Measurements from ENCODE around the gene PDZRN4. TPM values are rescaled to one million over a fixed set of nuclear protein-coding genes. Genes with fewer than 3 reads are reported as not detected.

PDZRN4 gene
- total and polyA plus RNA-seq, 2 experiments from 2014 or later: 0.90 TPM; not detected in 1

GRCh38 chr12:41511247-41511646 lies 323.1 kb downstream of the PDZRN4 start:
- no peak for ATAC-seq
- peaks cover 3% of the 10 kb centered on the region for H3K27me3 Mint-ChIP-seq (ENCODE audit: insufficient read depth, low read depth, poor library complexity)
- Histone ChIP-seq H3K4me3 (no peak overlapping the region), H4K20me1 (replicated peaks; ENCODE audit: insufficient read depth) (no peaks in the 10 kb centered on the region), H3F3A (replicated peaks; ENCODE audit: low read depth) (no peaks in the 10 kb centered on the region), H3K9me2 (ENCODE audit: insufficient read depth) (no peaks in the 10 kb centered on the region; the same call in 1 of the 2 replicates), H2AFZ (no peak overlapping the region), H3K4me1 (ENCODE audit: insufficient read depth) (peaks cover 15% of the 10 kb centered on the region; the same call in 1 of the 2 replicates), H3K79me2 (replicated peaks; ENCODE audit: insufficient read depth) (no peaks in the 10 kb centered on the region), H3K4me2 (no peak overlapping the region), H3K36me3 (ENCODE audit: insufficient read depth) (no peaks in the 10 kb centered on the region), H3K27ac (ENCODE audit: low read depth) (no peak overlapping the region), H3K27me3 (ENCODE audit: insufficient read depth) (no peaks in the 10 kb centered on the region)
- no peaks in the 10 kb centered on the region for H3K9me3 Mint-ChIP-seq
- H3K36me3 Mint-ChIP-seq (ENCODE audit: low read depth): no peaks in the 10 kb centered on the region
- H3K4me1 Mint-ChIP-seq: peaks cover 31% of the 10 kb centered on the region
- no peak overlapping the region for H3K4me3 Mint-ChIP-seq
- H3K27ac Mint-ChIP-seq: no peak overlapping the region
- DNase-seq (ENCODE audit: low spot score): no peak
- TF ChIP-seq ETS1 (IDR thresholded peaks at IDR 0.05) (no peak), CREB1 (CRISPR knock-in tag; IDR thresholded peaks at IDR 0.05; ENCODE audit: low read depth) (no peak), POLR2AphosphoS5 (IDR thresholded peaks at IDR 0.05; ENCODE audit: low read depth) (no peak), ZNF331 (CRISPR knock-in tag; IDR thresholded peaks at IDR 0.05; ENCODE audit: low read depth) (no peak), ZNF462 (CRISPR knock-in tag; IDR thresholded peaks at IDR 0.05) (no peak), EZH2phosphoT487 (IDR thresholded peaks at IDR 0.05; ENCODE audit: unreplicated experiment) (no peak), NANOG (IDR thresholded peaks at IDR 0.05; ENCODE audit: borderline replicate concordance) (no peak), STAT1 (IDR thresholded peaks at IDR 0.05; ENCODE audit: unreplicated experiment) (no peak), JUNB (IDR thresholded peaks at IDR 0.05; ENCODE audit: unreplicated experiment) (no peak), ZNF114 (CRISPR knock-in tag; IDR thresholded peaks at IDR 0.05) (no peak), EZH2 (IDR thresholded peaks at IDR 0.05; ENCODE audit: low read depth, unreplicated experiment) (no peak)
- TF ChIP-seq, protein P1, sequence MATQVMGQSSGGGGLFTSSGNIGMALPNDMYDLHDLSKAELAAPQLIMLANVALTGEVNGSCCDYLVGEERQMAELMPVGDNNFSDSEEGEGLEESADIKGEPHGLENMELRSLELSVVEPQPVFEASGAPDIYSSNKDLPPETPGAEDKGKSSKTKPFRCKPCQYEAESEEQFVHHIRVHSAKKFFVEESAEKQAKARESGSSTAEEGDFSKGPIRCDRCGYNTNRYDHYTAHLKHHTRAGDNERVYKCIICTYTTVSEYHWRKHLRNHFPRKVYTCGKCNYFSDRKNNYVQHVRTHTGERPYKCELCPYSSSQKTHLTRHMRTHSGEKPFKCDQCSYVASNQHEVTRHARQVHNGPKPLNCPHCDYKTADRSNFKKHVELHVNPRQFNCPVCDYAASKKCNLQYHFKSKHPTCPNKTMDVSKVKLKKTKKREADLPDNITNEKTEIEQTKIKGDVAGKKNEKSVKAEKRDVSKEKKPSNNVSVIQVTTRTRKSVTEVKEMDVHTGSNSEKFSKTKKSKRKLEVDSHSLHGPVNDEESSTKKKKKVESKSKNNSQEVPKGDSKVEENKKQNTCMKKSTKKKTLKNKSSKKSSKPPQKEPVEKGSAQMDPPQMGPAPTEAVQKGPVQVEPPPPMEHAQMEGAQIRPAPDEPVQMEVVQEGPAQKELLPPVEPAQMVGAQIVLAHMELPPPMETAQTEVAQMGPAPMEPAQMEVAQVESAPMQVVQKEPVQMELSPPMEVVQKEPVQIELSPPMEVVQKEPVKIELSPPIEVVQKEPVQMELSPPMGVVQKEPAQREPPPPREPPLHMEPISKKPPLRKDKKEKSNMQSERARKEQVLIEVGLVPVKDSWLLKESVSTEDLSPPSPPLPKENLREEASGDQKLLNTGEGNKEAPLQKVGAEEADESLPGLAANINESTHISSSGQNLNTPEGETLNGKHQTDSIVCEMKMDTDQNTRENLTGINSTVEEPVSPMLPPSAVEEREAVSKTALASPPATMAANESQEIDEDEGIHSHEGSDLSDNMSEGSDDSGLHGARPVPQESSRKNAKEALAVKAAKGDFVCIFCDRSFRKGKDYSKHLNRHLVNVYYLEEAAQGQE (IDR thresholded peaks at IDR 0.05; ENCODE audit: unreplicated experiment): no peak
- TF ChIP-seq, protein P2, sequence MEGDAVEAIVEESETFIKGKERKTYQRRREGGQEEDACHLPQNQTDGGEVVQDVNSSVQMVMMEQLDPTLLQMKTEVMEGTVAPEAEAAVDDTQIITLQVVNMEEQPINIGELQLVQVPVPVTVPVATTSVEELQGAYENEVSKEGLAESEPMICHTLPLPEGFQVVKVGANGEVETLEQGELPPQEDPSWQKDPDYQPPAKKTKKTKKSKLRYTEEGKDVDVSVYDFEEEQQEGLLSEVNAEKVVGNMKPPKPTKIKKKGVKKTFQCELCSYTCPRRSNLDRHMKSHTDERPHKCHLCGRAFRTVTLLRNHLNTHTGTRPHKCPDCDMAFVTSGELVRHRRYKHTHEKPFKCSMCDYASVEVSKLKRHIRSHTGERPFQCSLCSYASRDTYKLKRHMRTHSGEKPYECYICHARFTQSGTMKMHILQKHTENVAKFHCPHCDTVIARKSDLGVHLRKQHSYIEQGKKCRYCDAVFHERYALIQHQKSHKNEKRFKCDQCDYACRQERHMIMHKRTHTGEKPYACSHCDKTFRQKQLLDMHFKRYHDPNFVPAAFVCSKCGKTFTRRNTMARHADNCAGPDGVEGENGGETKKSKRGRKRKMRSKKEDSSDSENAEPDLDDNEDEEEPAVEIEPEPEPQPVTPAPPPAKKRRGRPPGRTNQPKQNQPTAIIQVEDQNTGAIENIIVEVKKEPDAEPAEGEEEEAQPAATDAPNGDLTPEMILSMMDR (conservative IDR thresholded peaks at IDR 0.05; ENCODE audit: low read depth in 2 of 2): no peak
